Measurements from ENCODE around the gene CD300C.

CD300C gene

GRCh38 chr17:74549343-74549742 is 3.4 kb upstream of the CD300C start:
- no peak for DNase-seq (ENCODE audit: low read depth)
- no peak overlapping the region for H3K4me3 ChIP-seq (ENCODE audit: low read depth, low read length)
- TF ChIP-seq CTCF (IDR thresholded peaks at IDR 0.05; ENCODE audit: control insufficient read depth, extremely low read depth, insufficient read depth) = no peak

GRCh38 chr17:74547736-74548135 is 1.8 kb upstream of the CD300C start:
- no peak for DNase-seq (ENCODE audit: low read depth)
- TF ChIP-seq CTCF (IDR thresholded peaks at IDR 0.05; ENCODE audit: control insufficient read depth, extremely low read depth, insufficient read depth) = no peak
- no peak overlapping the region for H3K4me3 ChIP-seq (ENCODE audit: low read depth, low read length)

GRCh38 chr17:74547264-74547663 is 1.3 kb upstream of the CD300C start:
- no peak for DNase-seq (ENCODE audit: low read depth)
- H3K4me3 ChIP-seq (ENCODE audit: low read depth, low read length) = no peak overlapping the region
- TF ChIP-seq CTCF (IDR thresholded peaks at IDR 0.05; ENCODE audit: control insufficient read depth, extremely low read depth, insufficient read depth) = no peak

- H3K4me3 ChIP-seq (ENCODE audit: low read depth, low read length) = no peak overlapping the region
- no peak for DNase-seq (ENCODE audit: low read depth)
- TF ChIP-seq CTCF (IDR thresholded peaks at IDR 0.05; ENCODE audit: control insufficient read depth, extremely low read depth, insufficient read depth) = no peak
These were observed 671 bp upstream of the CD300C start for GRCh38 chr17:74546586-74546985.

GRCh38 chr17:74544991-74545842 is 698 bp downstream of the CD300C start:
- TF ChIP-seq CTCF (IDR thresholded peaks at IDR 0.05; ENCODE audit: control insufficient read depth, extremely low read depth, insufficient read depth) = no peak
- H3K4me3 ChIP-seq (ENCODE audit: low read depth, low read length) = no peak overlapping the region

DNA sequence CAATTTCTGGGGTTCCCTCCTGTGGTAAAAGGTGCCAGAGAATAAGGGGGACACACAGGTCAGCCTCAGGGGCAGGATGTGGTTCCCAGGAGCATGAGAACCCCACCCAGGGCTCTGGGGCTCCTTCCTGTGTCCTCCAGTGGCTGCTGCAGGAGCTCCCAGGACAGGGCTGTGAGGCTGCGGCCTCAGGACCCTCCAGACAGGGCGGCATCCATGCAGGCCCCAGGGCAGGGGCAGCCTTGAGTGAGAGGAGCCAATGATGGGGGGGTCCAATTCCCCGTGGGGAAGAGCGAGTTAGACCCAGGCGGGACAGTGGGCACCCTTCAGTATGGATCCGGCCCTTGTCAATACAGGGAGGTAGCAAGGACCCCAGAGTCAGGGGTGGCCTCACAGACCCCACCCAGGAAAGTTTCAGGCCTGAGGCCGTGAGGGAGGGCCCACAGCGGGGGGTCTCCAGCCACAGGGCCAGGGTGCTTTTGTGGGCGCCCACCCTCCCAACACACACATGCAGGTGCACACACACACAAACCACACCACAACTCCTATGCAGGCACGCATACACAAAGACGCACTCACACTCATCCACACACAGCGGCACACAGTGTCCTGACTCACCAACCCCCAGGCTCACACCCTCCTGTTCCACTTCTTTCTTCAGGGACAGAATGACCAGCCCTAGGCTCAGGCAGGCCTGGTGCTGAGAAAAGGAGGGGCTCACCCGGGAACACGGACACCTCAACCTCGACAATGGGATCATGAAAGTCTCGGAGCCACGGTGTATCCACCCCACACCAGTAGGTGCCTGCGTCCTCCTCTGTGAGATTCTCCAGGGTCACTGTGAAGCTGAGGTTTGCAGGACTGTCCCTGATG is 1.8 kb downstream of the CD300C start:
- TF ChIP-seq CTCF (IDR thresholded peaks at IDR 0.05; ENCODE audit: control insufficient read depth, extremely low read depth, insufficient read depth) = no peak
- DNase-seq (ENCODE audit: low read depth) = no peak
- H3K4me3 ChIP-seq (ENCODE audit: low read depth, low read length) = no peak overlapping the region

More at GRCh38 chr17:74544991-74545842, 698 bp downstream of the CD300C start:
- no peak for DNase-seq (ENCODE audit: low read depth)

All from LNCaP clone FGC (cell line).